Activated effector memory CD4-positive, alpha-beta T cell treated with Interleukin-2 at 50 U/mL for 16 hours (primary cell): Measurements from ENCODE around the gene LRRC4.

Source experiments
- DNase-seq: peaks from one replicate; pipeline ENCODE4 v3.0.0-alpha.2; 2020

The LRRC4 gene

DNA sequence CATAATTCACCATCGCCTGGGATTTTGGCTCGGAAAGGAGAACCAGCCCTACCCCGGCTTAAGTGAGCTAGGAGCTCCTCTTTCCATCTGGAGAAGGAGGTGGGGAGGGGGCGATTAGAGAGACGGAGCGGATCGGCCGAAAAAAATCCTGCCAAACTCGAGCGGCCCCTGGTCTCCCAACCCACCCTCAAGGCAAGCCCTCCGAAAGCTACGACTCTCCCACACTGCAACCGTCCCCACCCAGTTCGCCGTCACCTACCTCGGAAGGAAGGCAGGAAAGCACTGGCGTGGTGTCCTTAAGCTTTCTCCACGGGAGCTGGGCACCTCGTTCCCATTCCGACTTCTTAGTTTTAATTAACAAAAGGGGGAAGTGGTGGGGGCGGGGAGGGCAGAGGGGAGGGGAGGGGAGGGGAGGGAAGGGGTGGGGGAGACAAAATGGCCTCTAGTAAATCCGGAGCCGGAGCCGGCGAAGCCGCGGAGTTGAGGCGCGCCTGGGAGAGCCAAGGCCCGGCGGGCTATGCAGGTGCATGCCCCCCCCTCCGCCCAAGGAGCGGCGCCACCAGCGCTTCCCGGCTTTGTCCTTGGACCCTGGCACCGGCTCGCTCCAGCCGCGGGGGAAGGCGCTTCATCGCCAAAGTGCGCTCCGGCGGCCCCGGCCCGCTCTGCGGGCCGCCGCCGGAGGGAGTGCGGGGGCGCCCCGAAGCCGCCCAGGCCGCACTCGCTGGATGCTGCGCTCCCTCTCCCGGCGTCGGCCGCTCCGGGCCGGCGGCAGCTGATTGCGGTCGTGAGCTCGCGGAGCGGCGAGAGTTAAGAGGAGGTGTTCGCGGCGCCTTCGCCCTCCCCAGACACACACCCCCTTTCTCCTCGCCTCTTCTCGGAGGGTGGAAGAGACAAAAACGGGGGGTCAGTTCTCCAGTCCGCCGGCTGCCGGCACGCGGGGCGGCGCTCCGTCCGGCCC lies at the start of gene LRRC4:
Gene LRRC4, minus strand, starts transcription at position 784 of the 958 bp plus-strand sequence. CDS start 797 bp downstream, outside the sequence.
- no peak for DNase-seq

DNA sequence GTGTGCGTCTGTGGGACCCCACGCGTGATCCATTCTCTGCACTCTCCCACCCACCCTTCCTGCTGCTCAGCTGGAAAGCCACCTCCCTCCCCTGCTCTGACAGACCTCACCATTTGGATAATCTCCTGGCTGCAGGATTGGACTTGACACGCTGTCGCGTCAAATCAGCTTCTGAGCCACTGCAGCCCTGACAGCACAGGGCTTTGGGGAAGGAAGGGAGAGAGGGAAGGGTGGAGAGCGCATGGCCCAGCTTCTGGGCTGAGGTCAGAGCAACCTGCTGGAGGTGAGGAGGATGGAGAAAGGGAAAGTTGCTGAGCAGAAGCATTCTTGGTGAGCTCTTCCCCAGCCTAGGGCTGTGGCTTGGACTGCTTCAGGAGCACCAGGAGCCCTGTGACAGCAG lies 48.9 kb upstream of the LRRC4 start:
- no peak for DNase-seq

DNA sequence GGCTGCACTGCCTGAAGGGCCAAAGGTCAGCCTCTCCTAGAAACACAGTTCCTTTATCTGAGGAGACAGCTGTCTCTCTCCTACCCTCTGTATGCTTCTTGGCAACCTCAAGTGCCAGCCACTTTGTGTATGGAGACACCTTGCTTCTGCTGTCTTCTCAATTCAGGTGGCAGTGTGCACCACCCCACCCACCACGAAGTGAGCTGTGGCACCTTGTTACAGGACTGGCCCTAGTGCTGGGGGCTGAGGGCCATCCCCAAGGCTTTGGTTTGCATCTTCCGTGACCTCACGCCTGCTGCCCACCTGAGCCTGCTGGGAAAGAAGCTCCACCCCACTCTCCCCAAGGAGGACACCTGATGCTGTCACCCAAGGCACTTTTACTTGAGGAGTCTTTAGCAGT lies 47.1 kb upstream of the LRRC4 start:
- DNase-seq = no peak

- no peak for DNase-seq
Observed at GRCh38 chr7:128076796-128077271, 45.6 kb upstream of the LRRC4 start.

DNA sequence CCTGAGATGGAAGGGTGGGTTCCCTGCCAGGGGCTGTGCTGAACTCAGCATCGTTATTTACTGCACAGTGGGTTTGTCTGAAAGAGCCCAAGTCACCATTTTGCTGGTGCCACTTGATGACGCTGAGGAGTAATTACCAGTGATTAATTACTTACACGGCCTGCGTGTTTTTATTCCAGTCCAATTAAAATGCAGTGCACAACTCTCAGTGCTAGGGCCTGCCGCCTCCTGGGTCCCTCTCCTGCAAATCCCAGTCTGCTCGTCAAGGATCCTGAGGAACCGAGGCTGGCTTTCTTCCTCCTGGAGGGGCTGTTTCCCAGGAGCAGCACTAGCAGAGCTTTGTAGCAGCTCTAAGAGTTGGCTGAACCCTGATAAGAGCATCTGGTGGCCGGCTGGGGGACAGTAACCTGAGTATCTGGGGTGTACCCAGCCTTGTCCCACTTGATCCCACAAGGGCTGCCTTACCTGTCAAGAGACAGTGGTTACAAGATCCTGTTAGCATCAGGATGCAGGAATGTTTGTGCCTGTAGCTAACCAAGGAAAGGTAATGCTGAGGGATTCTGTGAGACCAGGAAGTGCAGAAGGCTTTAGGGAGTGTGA lies 45.1 kb upstream of the LRRC4 start:
- DNase-seq = no peak

DNA sequence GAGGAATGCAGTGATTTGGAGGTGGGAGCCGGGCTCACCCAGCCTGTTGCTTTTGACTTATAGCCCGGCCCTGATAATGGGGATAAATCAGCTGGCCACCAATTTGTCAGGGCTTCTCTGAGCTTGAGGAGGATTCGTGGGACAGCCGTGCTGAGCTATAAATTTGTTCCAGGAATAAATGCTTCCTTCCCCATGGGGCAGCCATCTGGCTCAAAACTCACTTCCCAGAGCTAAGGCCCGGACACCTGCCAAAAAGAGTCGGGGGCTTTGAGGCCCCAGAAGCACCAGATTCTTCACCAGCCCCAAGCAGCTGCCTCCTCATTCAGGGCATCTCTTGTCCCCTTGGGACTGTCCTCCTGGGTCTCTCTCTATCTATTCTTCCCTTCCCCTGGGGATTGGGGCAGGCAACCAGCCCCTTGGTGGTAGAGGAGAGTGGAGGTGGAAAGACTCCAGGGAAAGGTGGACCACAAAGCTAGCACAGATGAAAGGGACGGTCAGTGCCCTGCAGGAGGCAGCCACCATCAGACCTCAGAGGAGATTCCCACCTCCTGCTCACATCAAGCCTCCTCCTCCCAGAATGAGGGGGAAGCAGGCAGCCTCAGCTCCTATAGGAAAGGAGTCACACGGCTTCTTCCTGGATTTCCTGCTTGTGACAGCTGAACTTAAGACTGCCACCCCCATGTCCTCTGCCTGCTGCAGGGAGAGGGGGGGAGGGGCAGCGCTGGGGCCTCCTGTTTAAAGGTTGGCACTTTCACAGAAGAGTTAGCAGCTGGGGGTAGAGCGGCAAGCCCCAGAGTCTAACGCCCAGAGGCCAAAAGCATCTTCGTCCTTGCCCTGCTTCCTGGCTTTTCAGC lies 44.2 kb upstream of the LRRC4 start:
- DNase-seq = no peak

- DNase-seq = no peak
Observed at GRCh38 chr7:128074736-128075135, 43.5 kb upstream of the LRRC4 start.

- no peak for DNase-seq
Observed at GRCh38 chr7:128074336-128074735, 43.1 kb upstream of the LRRC4 start.

- DNase-seq = no peak
Observed at GRCh38 chr7:128073671-128074310, 42.6 kb upstream of the LRRC4 start.

GRCh38 chr7:128071801-128072200 lies 40.6 kb upstream of the LRRC4 start:
- no peak for DNase-seq

- no peak for DNase-seq
Observed at GRCh38 chr7:128071376-128071775, 40.1 kb upstream of the LRRC4 start.

GRCh38 chr7:128069373-128070364 lies 38.4 kb upstream of the LRRC4 start:
- DNase-seq = no peak

GRCh38 chr7:128068785-128069184 lies 37.5 kb upstream of the LRRC4 start:
- DNase-seq = no peak

DNA sequence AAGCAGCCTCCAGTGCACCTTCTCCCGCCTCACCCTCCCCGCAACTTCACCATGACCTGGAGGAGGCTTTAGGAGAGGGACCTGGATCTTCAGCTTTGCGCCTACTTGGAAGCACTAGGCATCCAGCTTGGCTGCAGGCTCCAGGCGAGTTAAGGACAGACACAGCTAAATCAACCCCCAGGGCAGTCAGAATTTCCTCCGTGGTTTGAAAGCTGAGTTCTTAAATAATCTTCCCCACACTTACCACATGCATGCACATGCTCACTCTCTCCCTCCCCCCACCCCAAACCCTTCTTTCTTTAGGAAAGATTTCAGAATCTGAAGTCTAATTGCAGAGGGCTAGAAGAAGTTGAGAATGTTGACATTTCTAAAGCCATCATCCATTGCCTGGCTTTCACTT lies 36.7 kb upstream of the LRRC4 start:
- no peak for DNase-seq

- DNase-seq = no peak
Observed at GRCh38 chr7:128066858-128067257, 35.6 kb upstream of the LRRC4 start.

DNA sequence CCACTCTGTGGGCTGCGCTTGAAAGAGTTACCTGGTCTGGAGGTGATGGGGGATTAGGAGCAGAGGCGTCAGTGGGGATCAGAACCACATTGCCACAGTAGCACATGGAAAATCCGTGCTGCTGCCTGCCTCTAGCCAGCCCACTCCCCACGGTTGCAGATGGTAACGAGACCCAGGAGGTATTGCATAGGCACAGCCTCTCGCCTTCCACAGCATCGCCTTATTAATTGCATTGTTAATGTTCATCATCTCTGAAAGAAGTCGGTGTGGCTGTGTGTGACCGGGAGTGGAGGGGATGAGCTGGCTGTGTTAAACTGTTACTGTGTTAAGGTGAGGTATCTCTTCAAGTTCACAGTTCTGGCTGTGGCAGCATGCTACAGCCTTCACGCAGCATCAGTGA lies 35.2 kb upstream of the LRRC4 start:
- DNase-seq = no peak

GRCh38 chr7:128065872-128066271 lies 34.6 kb upstream of the LRRC4 start:
- no peak for DNase-seq

DNA sequence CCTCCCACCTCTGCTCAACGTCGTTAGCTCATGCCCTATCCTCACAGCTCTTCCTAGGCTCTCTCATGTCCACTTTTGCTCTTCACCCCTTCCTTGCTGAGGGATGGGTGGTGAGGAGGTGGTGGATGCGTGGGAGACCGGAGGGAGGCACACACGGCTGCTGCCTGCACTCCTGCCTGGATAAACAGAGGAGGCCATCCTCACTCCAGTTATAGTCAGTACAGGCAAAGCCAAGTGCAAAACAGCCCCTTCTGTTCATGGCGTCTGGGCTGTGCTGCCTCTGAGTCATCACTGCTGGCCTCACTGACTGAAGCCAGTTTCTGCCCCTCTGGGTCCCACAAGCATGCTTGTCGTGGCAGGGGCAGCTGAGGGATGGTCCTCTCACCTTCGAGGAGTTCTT lies 31.9 kb upstream of the LRRC4 start:
- DNase-seq = no peak

- no peak for DNase-seq
Observed at GRCh38 chr7:128060018-128060417, 28.8 kb upstream of the LRRC4 start.

- DNase-seq = no peak
Observed at GRCh38 chr7:128059143-128059988, 28.1 kb upstream of the LRRC4 start.
